ENCODE measurements around the gene ADAMTS2. TPM values are rescaled to one million over a fixed set of nuclear protein-coding genes. Genes with fewer than 3 reads are reported as not detected.

The ADAMTS2 gene
- total RNA-seq, 1 experiment from 2014 or later, result 0.02 TPM

GRCh38 chr5:179194941-179195381 lies 150.3 kb downstream of the ADAMTS2 start:
- no peak for DNase-seq (ENCODE audit: low read depth)

- no peak for DNase-seq (ENCODE audit: low read depth)
Observed at GRCh38 chr5:179194201-179194910, 150.9 kb downstream of the ADAMTS2 start.

GRCh38 chr5:179193746-179194145 lies 151.5 kb downstream of the ADAMTS2 start:
- no peak for DNase-seq (ENCODE audit: low read depth)

- no peak for DNase-seq (ENCODE audit: low read depth)
Observed at GRCh38 chr5:179192891-179193470, 152.3 kb downstream of the ADAMTS2 start.

GRCh38 chr5:179192185-179192890 lies 152.9 kb downstream of the ADAMTS2 start:
- no peak for DNase-seq (ENCODE audit: low read depth)

GRCh38 chr5:179191506-179192184 lies 153.6 kb downstream of the ADAMTS2 start:
- DNase-seq (ENCODE audit: low read depth), result no peak

GRCh38 chr5:179190851-179191505 lies 154.3 kb downstream of the ADAMTS2 start:
- DNase-seq (ENCODE audit: low read depth), result no peak

GRCh38 chr5:179188636-179189035 lies 156.6 kb downstream of the ADAMTS2 start:
- no peak for DNase-seq (ENCODE audit: low read depth)

- no peak for DNase-seq (ENCODE audit: low read depth)
Observed at GRCh38 chr5:179187681-179188575, 157.3 kb downstream of the ADAMTS2 start.

GRCh38 chr5:179187229-179187678 lies 158.0 kb downstream of the ADAMTS2 start:
- no peak for DNase-seq (ENCODE audit: low read depth)

GRCh38 chr5:179186801-179187200 lies 158.5 kb downstream of the ADAMTS2 start:
- DNase-seq (ENCODE audit: low read depth), result no peak

GRCh38 chr5:179185941-179186411 lies 159.3 kb downstream of the ADAMTS2 start:
- DNase-seq (ENCODE audit: low read depth), result no peak

GRCh38 chr5:179185256-179185940 lies 159.9 kb downstream of the ADAMTS2 start:
- no peak for DNase-seq (ENCODE audit: low read depth)

- DNase-seq (ENCODE audit: low read depth), result no peak
Observed at GRCh38 chr5:179184521-179185050, 160.7 kb downstream of the ADAMTS2 start.

GRCh38 chr5:179183481-179183880 lies 161.8 kb downstream of the ADAMTS2 start:
- DNase-seq (ENCODE audit: low read depth), result no peak

GRCh38 chr5:179182601-179183000 lies 162.7 kb downstream of the ADAMTS2 start:
- DNase-seq (ENCODE audit: low read depth), result no peak

GRCh38 chr5:179181988-179182387 lies 163.3 kb downstream of the ADAMTS2 start:
- DNase-seq (ENCODE audit: low read depth), result no peak

GRCh38 chr5:179180921-179181645 lies 164.2 kb downstream of the ADAMTS2 start:
- DNase-seq (ENCODE audit: low read depth), result no peak

- DNase-seq (ENCODE audit: low read depth), result no peak
Observed at GRCh38 chr5:179180061-179180610, 165.1 kb downstream of the ADAMTS2 start.

Measured in M059J (cell line).